Renal pelvis (tissue), 4 donors: ENCODE measurements around the gene TGM3. TPM values are rescaled to one million over a fixed set of nuclear protein-coding genes. Genes with fewer than 3 reads are reported as not detected.

ENCODE experiments used
- DNase-seq: peaks from one replicate; pipeline ENCODE4 v3.0.0-alpha.2; 2013
- polyA plus RNA-seq, 3 donors: library from polyadenylated mRNA; unstranded; fragments of 120-200 nt; gene quantifications; one replicate each; pipeline ENCODE4 v1.2.1, GENCODE V29; 2013; ENCODE audit not compliant: insufficient read length in 3 of 3

The TGM3 gene
- polyA plus RNA-seq, 3 donors = 0.57 to 1.1 (median 0.68) TPM

- DNase-seq = no peak
These were observed 83.9 kb downstream of the TGM3 start for GRCh38 chr20:2379511-2380229.

DNA sequence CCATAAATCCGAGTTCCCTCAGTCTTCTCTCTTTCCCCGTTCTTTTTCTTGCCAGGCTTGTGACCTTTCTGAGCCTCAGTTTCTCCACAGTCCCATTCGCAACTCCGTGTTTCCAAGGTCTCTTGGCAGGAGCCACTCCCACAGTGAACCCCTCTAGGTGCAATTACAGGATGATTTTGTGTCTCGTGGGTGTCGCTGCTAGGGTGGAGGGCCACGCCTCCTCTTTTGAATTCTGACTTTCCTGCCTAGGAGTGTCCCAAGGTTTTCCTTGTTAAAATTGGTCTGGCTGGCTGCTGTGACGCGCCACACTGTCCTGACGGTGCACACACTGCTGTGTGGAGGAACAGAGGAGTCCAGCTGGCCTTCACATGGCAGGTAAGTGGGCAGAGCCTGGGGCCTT is 84.8 kb downstream of the TGM3 start, which contains the start of gene TGM6:
TSS of gene TGM6 (plus strand) at position 301 of the 400 bp plus-strand sequence. CDS start at position 369, 68 bp downstream.
- DNase-seq = no peak

DNA sequence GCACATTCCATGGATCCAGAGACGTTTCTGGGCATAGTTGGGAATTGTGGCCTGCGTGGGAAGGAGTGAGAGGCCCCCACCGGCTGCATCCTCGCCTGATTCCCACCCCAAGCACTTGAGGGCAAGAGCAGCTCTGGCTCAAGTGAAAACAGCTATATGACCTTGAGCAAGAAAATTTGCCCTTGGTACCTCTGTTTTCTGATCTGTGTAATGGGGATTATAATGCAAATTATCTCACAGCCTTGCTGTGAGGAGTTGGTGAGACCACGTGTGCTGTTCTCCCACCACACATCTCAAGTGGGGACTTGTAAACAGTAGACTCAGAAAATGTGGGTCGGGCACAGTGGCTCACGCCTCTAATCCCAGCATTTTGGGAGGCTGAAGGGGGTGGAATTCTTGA is 85.5 kb downstream of the TGM3 start:
- no peak for DNase-seq

- DNase-seq = no peak
These were observed 87.0 kb downstream of the TGM3 start for GRCh38 chr20:2382833-2383232.

- no peak for DNase-seq
These were observed 89.2 kb downstream of the TGM3 start for GRCh38 chr20:2385026-2385425.

- no peak for DNase-seq
These were observed 89.7 kb downstream of the TGM3 start for GRCh38 chr20:2385496-2385895.

DNA sequence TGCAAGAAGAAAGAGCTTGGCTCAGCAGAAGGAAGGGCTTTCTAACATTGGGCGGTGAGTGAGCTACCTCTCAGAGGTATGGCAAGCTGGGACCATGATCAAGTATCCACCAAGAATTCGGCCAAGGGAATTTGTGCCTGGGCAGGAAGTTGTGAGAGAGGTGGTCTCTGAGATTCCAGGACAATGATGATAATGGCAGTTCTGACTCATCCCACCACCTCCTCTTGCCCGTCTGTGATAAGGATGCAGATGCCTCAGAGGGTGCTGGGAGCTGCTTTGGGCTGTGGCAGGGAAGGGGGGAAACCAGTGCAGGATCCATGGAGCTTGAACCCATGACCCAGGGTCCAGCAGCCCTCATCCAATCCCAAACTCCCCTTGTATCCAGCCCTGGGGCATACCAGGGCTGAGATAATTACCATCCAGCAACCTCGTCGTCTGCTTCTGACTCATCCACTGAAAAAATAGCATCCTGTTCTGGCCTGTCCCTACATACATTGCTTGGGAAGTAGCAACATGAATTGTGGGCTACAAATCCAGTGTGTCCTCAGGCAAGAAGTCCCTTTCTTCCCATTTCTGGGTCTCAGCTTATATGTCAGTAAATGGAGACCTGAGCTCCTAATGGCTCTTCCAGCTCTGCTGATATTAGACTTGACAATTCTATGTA is 90.8 kb downstream of the TGM3 start:
- DNase-seq = no peak

- DNase-seq = peak; percentile 5
These were observed 91.4 kb downstream of the TGM3 start for GRCh38 chr20:2387180-2387577.

DNA sequence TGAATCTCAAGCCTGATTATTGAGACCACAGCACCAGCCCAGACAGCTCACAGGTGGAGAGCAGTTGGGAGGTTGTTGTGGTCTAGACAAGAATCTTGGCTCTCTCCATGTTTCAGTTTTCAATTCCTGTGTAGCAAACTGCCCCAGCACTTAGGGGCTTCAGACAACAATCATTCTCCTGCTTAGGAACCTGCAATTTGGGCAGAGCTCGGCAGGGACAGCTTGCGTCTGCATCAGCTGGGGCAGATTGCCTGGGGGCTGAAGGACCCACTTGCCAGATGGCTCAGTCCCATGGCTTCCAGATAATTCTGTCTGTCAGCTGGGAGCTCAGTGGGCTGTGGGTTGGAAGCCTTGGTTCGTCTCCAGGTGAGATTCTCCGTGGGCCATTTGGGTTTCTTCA is 91.8 kb downstream of the TGM3 start:
- DNase-seq = no peak

Other genes starting within 250 kb of the TGM3 start
- gene STK35, start 194.2 kb upstream of the TGM3 start, polyA plus RNA-seq = 10 to 100 TPM; 18.6 to 21.4 (median 18.8) TPM
- gene TGM6, start 84.9 kb downstream of the TGM3 start, polyA plus RNA-seq = not detected
- gene SNRPB, start 174.8 kb downstream of the TGM3 start, polyA plus RNA-seq = 100 to 1,000 TPM; 139 to 183 (median 180) TPM
- gene ZNF343, start 212.9 kb downstream of the TGM3 start, polyA plus RNA-seq = 10 to 100 TPM; 14.4 to 19.0 (median 17.6) TPM
- gene TMC2, start 240.6 kb downstream of the TGM3 start, polyA plus RNA-seq = under 1 TPM; 0.23 to 0.34 (median 0.31) TPM